VCaP (cell line): ENCODE results near the gene ANKRD1.

ENCODE experiments used
- H3K27ac ChIP-seq: fragments of 450-650 bp; 2 replicates; pipeline ENCODE4 v1.5.1; 2017
- TF ChIP-seq, protein P1 (sequence below): fragments of 450-650 bp; conservative IDR thresholded peaks from 2 replicates; pipeline ENCODE4 v1.5.1; 2017; ENCODE audit warnings: mild to moderate bottlenecking, moderate library complexity

The ANKRD1 gene

DNA sequence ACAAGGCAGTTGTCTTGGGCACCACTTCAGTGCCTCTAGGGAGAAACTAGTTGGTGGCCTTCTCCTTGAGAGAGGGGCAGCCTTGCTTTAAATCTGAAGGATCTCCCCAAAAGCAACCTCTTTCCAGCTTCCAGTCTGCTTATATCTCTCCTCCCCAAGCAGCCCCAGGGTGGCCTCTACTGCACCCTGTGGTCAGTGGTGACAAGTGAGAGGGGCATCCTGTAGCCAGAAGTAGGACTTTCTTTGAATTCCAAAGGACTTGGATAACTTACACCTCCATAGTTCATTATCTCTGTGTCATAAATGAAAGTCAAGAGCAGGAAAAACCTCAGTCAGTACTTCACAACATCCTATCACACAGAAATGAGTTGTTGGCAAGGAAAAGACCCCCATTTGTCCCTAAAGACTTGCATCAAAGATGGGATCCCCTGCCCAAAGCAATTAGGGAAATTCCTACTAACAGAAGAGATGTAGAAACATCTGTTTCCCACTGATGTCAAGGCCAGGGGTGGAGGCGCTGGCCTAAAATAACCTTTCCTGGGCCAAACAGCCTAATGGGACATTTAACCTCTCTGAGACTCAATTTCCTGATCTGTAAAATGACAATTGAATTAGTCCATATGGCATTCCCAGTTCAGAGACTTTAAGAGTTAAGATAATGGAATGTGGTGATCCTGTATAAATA lies 44.0 kb upstream of the ANKRD1 start:
- H3K27ac ChIP-seq: no peak overlapping the region; the same call in 1 of the 2 replicates
- TF ChIP-seq, protein P1, sequence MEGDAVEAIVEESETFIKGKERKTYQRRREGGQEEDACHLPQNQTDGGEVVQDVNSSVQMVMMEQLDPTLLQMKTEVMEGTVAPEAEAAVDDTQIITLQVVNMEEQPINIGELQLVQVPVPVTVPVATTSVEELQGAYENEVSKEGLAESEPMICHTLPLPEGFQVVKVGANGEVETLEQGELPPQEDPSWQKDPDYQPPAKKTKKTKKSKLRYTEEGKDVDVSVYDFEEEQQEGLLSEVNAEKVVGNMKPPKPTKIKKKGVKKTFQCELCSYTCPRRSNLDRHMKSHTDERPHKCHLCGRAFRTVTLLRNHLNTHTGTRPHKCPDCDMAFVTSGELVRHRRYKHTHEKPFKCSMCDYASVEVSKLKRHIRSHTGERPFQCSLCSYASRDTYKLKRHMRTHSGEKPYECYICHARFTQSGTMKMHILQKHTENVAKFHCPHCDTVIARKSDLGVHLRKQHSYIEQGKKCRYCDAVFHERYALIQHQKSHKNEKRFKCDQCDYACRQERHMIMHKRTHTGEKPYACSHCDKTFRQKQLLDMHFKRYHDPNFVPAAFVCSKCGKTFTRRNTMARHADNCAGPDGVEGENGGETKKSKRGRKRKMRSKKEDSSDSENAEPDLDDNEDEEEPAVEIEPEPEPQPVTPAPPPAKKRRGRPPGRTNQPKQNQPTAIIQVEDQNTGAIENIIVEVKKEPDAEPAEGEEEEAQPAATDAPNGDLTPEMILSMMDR: no peak

DNA sequence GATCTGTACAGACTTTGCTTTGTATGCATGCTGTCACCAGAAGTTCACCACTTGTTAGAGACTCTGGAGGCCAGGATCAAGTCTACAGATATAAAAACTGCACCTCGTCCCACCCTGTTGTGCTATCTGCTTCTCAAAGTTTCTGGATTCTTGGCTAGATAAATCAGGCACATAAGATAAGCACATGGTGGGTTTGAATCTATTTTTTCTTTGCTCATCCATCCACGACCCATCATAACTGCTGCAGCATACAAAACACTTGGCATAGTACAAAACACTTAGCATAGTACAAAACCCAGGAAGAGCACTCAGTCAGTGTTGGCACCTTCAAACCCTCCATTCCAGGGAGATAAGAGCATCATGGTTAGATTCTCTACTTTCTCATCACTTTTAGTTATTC lies 42.4 kb upstream of the ANKRD1 start:
- H3K27ac ChIP-seq: no peak overlapping the region
- TF ChIP-seq, protein P1: no peak

DNA sequence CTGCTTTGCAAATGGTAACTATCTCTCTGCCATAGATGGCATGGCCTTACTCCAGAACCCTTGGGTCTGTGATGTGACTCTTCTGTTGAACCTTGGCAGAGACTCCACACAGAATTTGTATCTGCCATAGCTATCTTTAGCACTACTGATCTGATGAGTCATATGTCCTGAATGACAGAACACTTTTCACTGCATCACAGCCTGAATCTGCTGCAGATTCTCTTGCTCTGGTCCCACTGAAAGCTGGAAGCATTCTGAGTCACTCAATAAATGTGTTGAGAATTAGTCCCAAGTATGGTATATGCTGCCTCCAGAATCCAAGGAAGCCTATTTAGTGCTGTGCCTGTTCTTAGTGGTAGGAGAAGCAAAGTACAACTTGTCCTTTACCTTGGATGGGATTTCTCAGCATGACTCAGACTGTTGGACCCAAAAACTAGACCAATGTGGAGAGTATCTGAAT lies 39.5 kb upstream of the ANKRD1 start:
- peak overlapping the region; percentile 40; the same call in 1 of the 2 replicates for H3K27ac ChIP-seq
- TF ChIP-seq, protein P1: no peak

DNA sequence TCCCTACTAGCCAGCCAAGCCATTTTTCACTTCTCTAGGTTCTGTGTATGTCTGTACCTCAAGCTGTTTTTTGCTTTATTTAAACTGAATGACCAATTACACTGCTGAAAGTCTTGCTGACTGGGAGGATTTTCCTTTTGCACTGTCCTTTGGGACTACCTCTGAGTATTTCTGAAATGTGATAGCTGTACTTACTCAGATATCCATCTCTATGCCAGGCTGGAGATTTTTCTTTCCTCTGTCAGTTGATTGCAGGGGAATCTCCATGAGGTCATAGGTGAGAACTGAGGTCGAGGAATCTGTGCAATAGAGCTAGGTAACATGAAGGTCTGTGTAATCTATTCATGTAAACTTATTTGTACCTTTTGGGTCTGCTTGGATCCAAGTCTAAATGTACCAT lies 38.9 kb upstream of the ANKRD1 start:
- TF ChIP-seq, protein P1: no peak
- H3K27ac ChIP-seq: peak overlapping the region; percentile 40; the same call in 1 of the 2 replicates

DNA sequence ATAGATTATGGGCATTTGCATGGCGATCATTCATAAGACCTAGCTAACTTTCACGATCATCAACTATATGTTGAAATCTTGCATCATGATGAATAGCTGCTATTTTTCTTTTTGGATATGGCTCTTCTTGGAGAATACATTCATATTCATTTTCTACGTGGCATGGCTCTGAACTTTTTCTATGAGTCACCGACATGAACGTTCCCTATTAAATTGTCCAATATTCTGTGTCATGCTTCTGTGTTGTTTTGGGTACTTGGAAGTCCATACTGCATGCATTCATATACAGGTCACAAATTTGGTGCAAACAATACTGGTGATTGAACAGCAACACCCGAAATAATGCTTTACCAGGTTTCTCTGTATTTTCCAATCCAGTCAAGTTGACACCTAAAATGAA lies 37.9 kb upstream of the ANKRD1 start:
- TF ChIP-seq, protein P1: no peak
- H3K27ac ChIP-seq: no peak overlapping the region

DNA sequence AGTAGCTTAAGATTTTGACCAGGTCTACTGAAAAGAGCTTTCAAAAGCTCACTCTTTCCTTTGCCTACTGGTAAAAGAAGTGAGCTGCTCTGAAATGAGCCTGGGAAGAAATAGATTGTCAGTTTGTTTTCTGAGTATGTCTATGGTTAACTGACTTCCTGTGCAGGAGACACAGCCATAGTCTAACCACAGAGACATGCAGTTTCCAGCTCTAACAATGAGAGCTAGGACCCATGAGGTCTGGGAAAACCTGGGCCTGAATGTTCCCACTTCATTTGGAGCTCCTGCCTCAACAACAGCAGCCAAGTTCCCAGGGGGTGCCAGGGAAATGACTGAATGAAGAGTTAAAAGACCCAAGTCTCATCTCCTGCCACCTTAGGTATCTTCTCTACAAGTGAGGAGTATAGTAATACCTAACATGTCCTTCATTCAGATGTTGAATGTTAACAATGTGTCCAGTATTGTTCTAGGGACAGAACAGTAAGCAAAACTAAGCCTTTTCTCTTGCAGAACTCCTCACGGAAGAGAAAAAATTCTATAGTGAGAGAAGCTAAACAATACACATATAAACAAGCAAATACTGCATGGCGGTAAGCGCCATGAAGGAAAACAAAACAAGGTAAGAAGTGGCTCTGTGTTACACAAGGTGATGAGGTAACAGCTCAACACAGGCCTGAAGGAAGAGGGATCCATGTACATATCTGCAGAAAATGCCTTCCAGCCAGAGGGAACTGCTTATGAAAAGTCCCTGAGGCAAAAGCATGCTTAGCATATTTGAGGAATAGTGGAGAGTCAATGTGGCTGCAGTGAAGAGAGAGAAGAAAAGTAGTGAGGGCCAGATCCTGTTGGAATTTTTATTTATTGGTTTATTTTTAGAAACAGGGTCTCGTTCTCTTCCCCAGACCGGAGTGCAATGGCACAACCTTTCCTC lies 26.4 kb upstream of the ANKRD1 start:
- no peak overlapping the region for H3K27ac ChIP-seq
- TF ChIP-seq, protein P1: no peak

DNA sequence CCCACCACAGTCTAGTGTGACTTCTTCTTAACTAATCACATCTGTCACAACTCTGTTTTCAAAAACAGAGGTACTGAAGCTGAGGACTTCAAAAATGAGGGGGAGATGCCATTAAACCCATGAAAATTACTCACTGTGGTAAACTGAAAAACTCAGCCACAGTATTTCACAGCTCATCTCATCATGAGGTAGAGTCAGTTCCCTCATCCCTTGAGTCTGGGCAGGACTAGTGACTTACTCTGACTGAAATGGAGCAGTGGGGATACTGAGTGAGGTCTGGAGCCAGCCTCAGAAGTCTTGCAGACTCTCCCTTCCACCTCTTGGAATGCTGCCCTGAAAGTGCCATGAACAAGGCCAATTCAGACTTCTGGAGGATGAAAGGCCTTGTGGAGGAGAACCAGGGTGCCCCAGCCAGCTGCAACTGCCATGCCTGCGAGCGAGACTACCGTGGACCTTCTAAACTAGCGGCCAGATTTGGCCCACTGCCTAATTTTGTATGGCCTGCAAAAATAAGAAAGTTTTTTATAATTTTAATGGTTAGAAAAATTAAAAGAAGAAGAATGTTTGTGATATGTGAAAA lies 24.7 kb upstream of the ANKRD1 start:
- H3K27ac ChIP-seq: no peak overlapping the region

More for the DNA sequence above, 24.7 kb upstream of the ANKRD1 start:
- TF ChIP-seq, protein P1: no peak
